RWPE2 (cell line): ENCODE measurements around the gene DPYSL4.

ENCODE experiments used
- ATAC-seq: fragments of 200-7000 bp; cut with Tn5 transposase; 3 replicates; pipeline ENCODE4 v1.9.1; 2021; ENCODE audit warnings: low read depth
- DNase-seq: peaks from one replicate; pipeline ENCODE4 v3.0.0-alpha.2; 2020; ENCODE audit warnings: low spot score
- H3K27ac ChIP-seq: fragments of 450-650 bp; 2 replicates; pipeline ENCODE4 v1.5.1; 2017; ENCODE audit warnings: mild to moderate bottlenecking; ENCODE audit not compliant: poor library complexity, severe bottlenecking
- H3K27me3 ChIP-seq: fragments of 250-450 bp; sonication (Bioruptor Pico); 2 replicates; pipeline ENCODE4 v1.5.1; 2021; ENCODE audit warnings: mild to moderate bottlenecking, moderate library complexity; ENCODE audit not compliant: insufficient read depth, poor library complexity, severe bottlenecking
- H3K36me3 ChIP-seq: fragments of 250-450 bp; sonication (Bioruptor Pico); 2 replicates; pipeline ENCODE4 v1.5.1; 2020; ENCODE audit warnings: low read depth, mild to moderate bottlenecking, moderate library complexity
- H3K4me1 ChIP-seq: fragments of 250-450 bp; sonication (Bioruptor Pico); 2 replicates; pipeline ENCODE4 v1.5.1; 2021; ENCODE audit warnings: mild to moderate bottlenecking, moderate library complexity; ENCODE audit not compliant: insufficient read depth, poor library complexity, severe bottlenecking
- H3K4me3 ChIP-seq: fragments of 250-450 bp; sonication (Bioruptor Pico); 2 replicates; pipeline ENCODE4 v1.5.1; 2021; ENCODE audit warnings: mild to moderate bottlenecking, moderate library complexity; ENCODE audit not compliant: severe bottlenecking
- H3K9me3 ChIP-seq: fragments of 250-450 bp; sonication (Bioruptor Pico); 2 replicates; pipeline ENCODE4 v1.5.1; 2021; ENCODE audit warnings: mild to moderate bottlenecking, moderate library complexity; ENCODE audit not compliant: severe bottlenecking
- CTCF ChIP-seq: fragments of 450-650 bp; IDR thresholded peaks from one replicate; pipeline ENCODE4 v1.5.1; 2017; ENCODE audit warnings: mild to moderate bottlenecking, moderate library complexity; ENCODE audit not compliant: poor library complexity, severe bottlenecking

DPYSL4 gene

GRCh38 chr10:132226586-132227405 is 40.0 kb downstream of the DPYSL4 start:
- no peak overlapping the region for H3K27ac ChIP-seq
- no peaks in the 10 kb centered on the region for H3K36me3 ChIP-seq
- ATAC-seq (no peak), DNase-seq (no peak)
- TF ChIP-seq CTCF, result no peak
- no peak overlapping the region for H3K4me3 ChIP-seq
- H3K27me3 ChIP-seq, result no peaks in the 10 kb centered on the region
- no peaks in the 10 kb centered on the region for H3K9me3 ChIP-seq
- H3K4me1 ChIP-seq, result no peaks in the 10 kb centered on the region

DNA sequence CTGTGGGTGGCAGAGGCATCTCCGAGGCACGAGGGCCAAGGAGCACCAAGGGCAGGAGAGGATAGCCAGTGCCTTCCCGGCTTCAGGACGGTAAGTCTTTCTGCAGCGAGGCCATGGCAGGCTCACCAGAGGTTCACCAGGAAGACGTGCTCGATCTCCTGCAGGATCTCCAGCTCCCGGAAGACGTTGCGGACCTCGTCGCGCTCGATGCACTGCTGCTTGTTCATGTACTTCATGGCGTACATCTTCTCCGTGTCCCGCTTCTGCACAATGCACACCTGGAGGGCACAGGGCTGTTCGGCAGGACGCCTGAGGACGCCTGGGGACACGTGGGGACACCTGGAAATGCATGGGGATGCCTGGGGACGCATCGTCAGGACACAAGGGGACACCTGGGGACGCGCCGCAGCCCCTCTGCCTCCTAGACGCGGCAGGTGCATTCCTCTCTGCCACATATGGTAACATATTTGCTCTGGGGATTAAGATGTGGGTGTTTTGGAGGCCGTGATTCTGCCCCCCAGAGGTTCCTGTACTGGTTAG is 41.2 kb downstream of the DPYSL4 start:
- Histone ChIP-seq H3K27me3 (no peaks in the 10 kb centered on the region), H3K27ac (no peak overlapping the region), H3K4me3 (no peak overlapping the region), H3K36me3 (no peaks in the 10 kb centered on the region), H3K9me3 (no peaks in the 10 kb centered on the region), H3K4me1 (no peaks in the 10 kb centered on the region)
- DNase-seq, result no peak
- TF ChIP-seq CTCF, result no peak
- no peak for ATAC-seq

DNA sequence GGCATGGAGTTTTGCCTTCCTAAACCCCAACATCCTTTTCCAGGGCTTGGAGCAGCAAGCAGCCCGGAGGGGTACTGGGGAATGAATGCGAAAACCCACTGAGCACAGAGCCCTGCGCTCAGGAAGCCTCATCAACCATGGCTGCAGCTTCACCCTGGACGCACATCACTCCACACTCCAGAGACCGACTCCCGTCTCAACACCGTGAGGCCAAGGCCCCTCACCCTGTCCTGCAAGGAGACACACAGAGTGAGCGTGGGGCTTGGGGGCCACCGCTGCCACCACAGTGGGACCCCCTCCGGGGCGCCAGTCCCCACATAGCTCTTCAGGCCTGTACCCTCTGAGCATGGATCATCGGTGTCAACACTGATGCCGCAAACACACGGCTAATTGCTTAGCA is 41.9 kb downstream of the DPYSL4 start:
- no peak overlapping the region for H3K4me3 ChIP-seq
- no peaks in the 10 kb centered on the region for H3K36me3 ChIP-seq
- DNase-seq, result no peak
- no peak for TF ChIP-seq CTCF
- no peaks in the 10 kb centered on the region for H3K27me3 ChIP-seq
- no peaks in the 10 kb centered on the region for H3K4me1 ChIP-seq
- no peak overlapping the region for H3K27ac ChIP-seq
- no peaks in the 10 kb centered on the region for H3K9me3 ChIP-seq
- ATAC-seq, result no peak

- Histone ChIP-seq H3K27me3 (no peaks in the 10 kb centered on the region), H3K4me3 (no peak overlapping the region), H3K9me3 (no peaks in the 10 kb centered on the region), H3K4me1 (no peaks in the 10 kb centered on the region), H3K36me3 (no peaks in the 10 kb centered on the region), H3K27ac (no peak overlapping the region)
- no peak for TF ChIP-seq CTCF
- DNase-seq, result no peak
- no peak for ATAC-seq
Observed at GRCh38 chr10:132229096-132229495, 42.3 kb downstream of the DPYSL4 start.
